ENCODE measurements around the gene GJA4.
"Not testable (repeated sequence)": the region's sequence is repeated elsewhere in the genome, so short reads cannot be mapped to it uniquely, and the experiment has no call there.

GJA4 gene

DNA sequence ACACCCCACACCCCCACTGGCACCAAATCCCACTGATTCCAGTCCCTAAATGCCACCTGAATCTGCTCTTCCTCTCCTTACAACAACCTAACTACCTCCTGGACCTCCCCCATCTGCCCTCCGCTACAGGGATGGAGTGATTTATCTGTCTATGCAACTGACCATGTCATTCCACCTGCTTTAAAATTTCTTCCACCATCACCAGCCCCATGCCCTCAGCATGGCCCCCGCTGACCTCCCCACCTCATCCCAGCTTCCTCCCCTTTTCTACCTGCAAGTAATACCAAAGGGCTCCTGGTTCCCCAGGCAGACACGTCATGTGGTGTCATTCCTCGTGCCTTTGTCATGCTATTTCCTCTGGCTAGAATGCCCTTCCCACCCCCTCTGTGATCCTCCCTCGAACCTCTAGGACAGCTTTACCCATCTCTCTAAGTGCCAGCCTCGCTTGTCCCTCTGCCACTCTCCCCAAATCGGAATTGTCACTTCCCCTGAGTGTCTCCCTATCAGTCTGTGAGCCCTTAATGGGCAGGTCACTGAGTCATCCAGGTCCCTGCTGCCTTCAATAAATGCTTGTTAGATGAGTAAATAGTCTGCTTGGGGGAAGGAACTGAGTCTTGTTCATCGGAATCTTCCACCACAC is 29.5 kb upstream of the GJA4 start:
- TF ChIP-seq, protein P1, sequence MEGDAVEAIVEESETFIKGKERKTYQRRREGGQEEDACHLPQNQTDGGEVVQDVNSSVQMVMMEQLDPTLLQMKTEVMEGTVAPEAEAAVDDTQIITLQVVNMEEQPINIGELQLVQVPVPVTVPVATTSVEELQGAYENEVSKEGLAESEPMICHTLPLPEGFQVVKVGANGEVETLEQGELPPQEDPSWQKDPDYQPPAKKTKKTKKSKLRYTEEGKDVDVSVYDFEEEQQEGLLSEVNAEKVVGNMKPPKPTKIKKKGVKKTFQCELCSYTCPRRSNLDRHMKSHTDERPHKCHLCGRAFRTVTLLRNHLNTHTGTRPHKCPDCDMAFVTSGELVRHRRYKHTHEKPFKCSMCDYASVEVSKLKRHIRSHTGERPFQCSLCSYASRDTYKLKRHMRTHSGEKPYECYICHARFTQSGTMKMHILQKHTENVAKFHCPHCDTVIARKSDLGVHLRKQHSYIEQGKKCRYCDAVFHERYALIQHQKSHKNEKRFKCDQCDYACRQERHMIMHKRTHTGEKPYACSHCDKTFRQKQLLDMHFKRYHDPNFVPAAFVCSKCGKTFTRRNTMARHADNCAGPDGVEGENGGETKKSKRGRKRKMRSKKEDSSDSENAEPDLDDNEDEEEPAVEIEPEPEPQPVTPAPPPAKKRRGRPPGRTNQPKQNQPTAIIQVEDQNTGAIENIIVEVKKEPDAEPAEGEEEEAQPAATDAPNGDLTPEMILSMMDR (IDR thresholded peaks at IDR 0.05; ENCODE audit: low read depth, low read length) = no peak
- peak; percentile 23 for DNase-seq (ENCODE audit: low read depth, low spot score)
- no peak overlapping the region for H3K4me3 ChIP-seq (ENCODE audit: low read depth, low read length)
- in situ Hi-C loops (cut with HindIII; ENCODE audit: low sequenced_read_pairs) = no loop called here

DNA sequence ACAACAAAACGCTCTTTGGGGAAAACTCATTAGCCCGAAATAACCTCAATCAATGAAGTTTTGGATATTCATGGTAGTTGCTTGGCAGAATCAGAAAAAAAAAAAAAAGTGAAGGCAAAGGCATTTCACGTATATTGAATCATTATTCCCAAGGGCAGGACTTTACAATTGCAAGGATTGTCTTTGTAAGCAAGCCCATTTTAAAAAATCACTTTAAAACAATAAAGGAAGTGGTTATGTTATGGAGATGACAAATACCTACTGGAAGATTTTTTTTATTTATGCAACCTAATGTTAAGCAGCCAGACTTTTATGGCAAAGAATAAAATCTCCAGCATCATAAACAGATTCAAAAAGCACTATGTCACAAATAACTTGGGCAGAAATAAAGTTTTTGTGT is 23.9 kb upstream of the GJA4 start:
- TF ChIP-seq, protein P1 (IDR thresholded peaks at IDR 0.05; ENCODE audit: low read depth, low read length) = no peak
- DNase-seq (ENCODE audit: low read depth, low spot score) = no peak
- in situ Hi-C loops (cut with HindIII; ENCODE audit: low sequenced_read_pairs) = no loop called here
- H3K4me3 ChIP-seq (ENCODE audit: low read depth, low read length) = no peak overlapping the region

DNA sequence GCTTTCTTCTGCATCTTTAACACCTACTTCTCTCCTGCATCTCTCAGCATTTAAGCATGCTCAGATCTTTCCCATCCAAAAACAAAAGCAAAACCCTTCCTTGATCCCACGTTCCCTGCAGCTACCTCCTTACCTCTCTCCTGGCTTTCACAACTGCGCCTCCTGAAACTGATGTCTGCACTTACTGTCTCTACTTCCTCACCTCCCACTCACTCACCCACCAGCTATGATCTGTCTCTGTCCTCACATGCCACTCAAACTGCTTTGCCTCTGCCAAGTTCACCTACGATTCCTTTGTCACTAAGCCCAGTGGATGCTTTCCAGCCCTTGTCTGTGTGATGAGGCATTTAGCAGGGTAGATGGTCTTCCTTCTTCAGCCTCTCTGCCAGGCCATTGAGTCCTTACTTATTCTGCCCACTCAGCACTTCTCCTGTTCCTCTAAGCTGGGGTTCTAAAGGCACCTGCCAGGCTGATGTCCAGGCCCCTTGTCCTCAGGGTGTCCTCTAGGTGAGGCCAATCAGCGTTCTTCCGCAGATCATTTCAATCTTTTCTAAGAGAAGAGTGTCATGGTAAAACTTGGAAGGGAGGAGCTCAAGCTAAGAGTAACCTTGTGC is 21.8 kb upstream of the GJA4 start:
- in situ Hi-C loops (cut with HindIII; ENCODE audit: low sequenced_read_pairs) = no loop called here
- TF ChIP-seq, protein P1 (IDR thresholded peaks at IDR 0.05; ENCODE audit: low read depth, low read length) = no peak
- no peak overlapping the region for H3K4me3 ChIP-seq (ENCODE audit: low read depth, low read length)
- no peak for DNase-seq (ENCODE audit: low read depth, low spot score)

DNA sequence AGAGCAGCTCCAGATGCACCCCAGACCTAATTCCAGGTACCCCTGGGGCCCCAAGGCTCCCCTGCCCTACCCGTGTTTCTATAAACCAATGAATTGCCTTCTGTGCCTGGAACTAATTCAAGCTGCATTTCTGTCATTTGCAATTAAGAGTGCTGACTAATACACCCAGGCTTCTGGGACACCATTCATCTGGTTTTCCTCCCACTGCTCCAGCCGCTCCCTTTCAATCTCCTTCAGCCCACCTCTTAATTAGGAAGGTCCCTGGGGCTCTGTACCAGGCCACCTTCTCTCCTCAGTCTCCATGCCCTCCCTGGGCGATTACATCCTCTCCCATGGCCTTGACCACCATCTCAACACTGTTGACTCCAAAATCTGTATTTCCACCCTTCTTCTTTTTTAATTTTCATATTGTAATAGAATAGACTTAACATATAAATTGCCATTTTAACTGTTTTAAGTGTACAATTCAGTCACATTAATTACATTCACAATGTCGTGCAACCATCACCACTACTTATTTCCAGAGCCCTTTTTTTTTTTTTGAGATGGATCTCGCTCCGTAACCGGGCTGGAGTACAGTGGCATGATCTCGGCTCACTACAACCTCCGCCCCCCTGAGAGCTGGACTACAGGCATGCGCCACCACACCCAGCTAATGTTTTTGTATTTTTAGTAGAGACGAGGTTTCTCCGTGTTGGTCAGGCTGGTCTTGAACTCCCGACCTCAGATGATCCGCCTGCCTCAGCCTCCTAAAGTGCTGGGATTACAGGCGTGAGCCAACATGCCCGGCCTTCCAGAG is 21.0 kb upstream of the GJA4 start:
- DNase-seq (ENCODE audit: low read depth, low spot score) = no peak
- in situ Hi-C loops (cut with HindIII; ENCODE audit: low sequenced_read_pairs) = no loop called here
- TF ChIP-seq, protein P1 (IDR thresholded peaks at IDR 0.05; ENCODE audit: low read depth, low read length) = no peak
- H3K4me3 ChIP-seq (ENCODE audit: low read depth, low read length) = no peak overlapping the region

DNA sequence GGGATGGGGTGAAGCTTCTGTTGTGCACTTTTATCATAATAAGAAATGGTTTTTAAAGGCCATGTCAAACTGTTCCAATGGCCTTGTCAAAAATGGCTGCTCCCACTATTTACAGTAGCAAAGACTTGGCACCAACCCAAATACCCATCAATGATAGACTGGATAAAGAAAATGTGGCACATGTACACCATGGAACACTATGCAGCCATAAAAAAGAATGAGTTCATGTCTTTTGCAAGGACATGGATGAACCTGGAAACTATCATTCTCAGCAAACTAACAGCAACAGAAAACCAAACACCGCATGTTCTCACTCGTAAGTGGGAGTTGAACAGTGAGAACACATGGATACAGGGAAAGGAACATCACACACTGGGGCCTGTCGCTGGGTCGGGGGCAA is 19.7 kb upstream of the GJA4 start:
- in situ Hi-C loops (cut with HindIII; ENCODE audit: low sequenced_read_pairs); H3K4me3 ChIP-seq (ENCODE audit: low read depth, low read length); DNase-seq (ENCODE audit: low read depth, low spot score): not testable (repeated sequence)

DNA sequence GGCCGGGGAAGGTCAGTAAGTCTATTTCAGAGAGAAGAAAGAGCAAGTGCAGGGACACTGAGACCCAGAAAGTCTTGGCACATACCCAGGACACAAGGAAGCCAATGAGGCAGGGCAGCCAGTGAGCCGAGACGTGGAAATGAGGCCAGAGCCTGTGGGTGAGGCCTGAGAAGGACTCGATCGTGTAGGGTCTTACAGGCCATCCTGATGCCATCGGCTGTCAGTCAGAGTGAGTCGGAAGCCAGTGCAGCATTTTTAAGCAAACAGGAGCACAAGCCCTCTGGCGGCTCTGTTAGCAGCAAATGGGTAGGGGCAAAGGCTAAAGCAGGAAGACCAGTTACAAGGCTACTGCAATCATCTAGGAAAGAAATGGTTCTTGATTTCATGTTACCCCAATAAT is 17.8 kb upstream of the GJA4 start:
- TF ChIP-seq, protein P1 (IDR thresholded peaks at IDR 0.05; ENCODE audit: low read depth, low read length) = no peak
- H3K4me3 ChIP-seq (ENCODE audit: low read depth, low read length) = no peak overlapping the region
- no peak for DNase-seq (ENCODE audit: low read depth, low spot score)
- in situ Hi-C loops (cut with HindIII; ENCODE audit: low sequenced_read_pairs) = no loop called here

DNA sequence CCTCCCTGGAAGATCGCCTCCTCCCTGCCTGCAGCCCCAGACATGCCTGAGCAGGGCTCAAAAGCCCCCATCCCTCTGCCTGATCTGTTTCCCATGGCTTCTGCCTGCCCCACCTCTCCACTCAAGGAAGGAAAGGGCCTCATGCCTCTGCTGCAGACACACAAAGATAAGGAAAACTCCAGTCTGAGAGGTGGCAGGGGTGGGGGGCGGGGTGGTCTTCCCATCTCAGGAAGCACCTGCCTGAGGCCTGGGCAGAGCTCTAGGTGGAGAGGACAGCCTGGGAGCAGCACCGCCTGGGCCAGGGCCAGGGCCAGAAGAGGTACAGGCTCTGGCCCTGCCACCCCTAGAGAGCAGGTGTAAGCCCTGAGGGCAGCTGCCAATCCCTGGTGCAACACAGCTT is 15.9 kb upstream of the GJA4 start:
- no peak for DNase-seq (ENCODE audit: low read depth, low spot score)
- TF ChIP-seq, protein P1 (IDR thresholded peaks at IDR 0.05; ENCODE audit: low read depth, low read length) = no peak
- in situ Hi-C loops (cut with HindIII; ENCODE audit: low sequenced_read_pairs) = no loop called here
- no peak overlapping the region for H3K4me3 ChIP-seq (ENCODE audit: low read depth, low read length)

Data from astrocyte of the spinal cord (primary cell).